ENCODE measurements around the gene PRR12.
A peak's percentile ranks its signal among the peaks of the same experiment; 100 is the strongest.

Gene PRR12

GRCh38 chr19:49570138-49570856 is 20.7 kb upstream of the PRR12 start:
- CTCF ChIA-PET, result interaction anchor here (0.5 to 6.2 kb wide), 57 partner anchors 9 to 818 kb away, joined by 3 to 168 read pairs (median 5); partner anchors contain the start of genes ALDH16A1, FLT3LG, NOSIP and PRRG2
- no peaks in the 10 kb centered on the region for H3K9me3 ChIP-seq (ENCODE audit: control insufficient read depth, insufficient read depth, low read depth, low read length)
- peaks cover 0 to 20% of the 10 kb centered on the region in 2 experiments; a peak in 2 of 3 replicates for H3K36me3 ChIP-seq (ENCODE audit: control insufficient read depth in 2 of 2, insufficient read depth in 1 of 2, low read length in 2 of 2)
- no peak overlapping the region for H3K27ac ChIP-seq (ENCODE audit: extremely low read depth, low read depth, low read length)
- POLR2A ChIA-PET, result interaction anchor here (0.6 to 3.6 kb wide), 12 partner anchors 9 to 119 kb away, joined by 3 to 45 read pairs (median 4); partner anchors contain the start of genes ALDH16A1, NOSIP, PIH1D1 and RPS11
- H3K4me1 ChIP-seq (ENCODE audit: control insufficient read depth, insufficient read depth, low read length), result peaks cover 19% of the 10 kb centered on the region
- H3K4me3 ChIP-seq (ENCODE audit: low read depth, low read length), result no peak overlapping the region
- TF ChIP-seq EGR2 (tag by site-specific recombination; IDR thresholded peaks at IDR 0.05; ENCODE audit: low read depth), result no peak
- peak; percentile 6; the same call in 1 of the 2 replicates for TF ChIP-seq GLIS1 (tag by site-specific recombination; IDR thresholded peaks at IDR 0.05)
- TF ChIP-seq ZNF211 (tag by site-specific recombination; IDR thresholded peaks at IDR 0.05; ENCODE audit: low read depth), result no peak
- peak; percentile 92 for TF ChIP-seq CTCF (tag by site-specific recombination; IDR thresholded peaks at IDR 0.05)
- TF ChIP-seq ZNF37A (tag by site-specific recombination; IDR thresholded peaks at IDR 0.05), result no peak
- no peak for TF ChIP-seq ZFHX2 (tag by site-specific recombination; conservative IDR thresholded peaks at IDR 0.05)
- no peak for TF ChIP-seq ZFP37 (tag by site-specific recombination; IDR thresholded peaks at IDR 0.05)
- TF ChIP-seq ZNF114 (tag by site-specific recombination; IDR thresholded peaks at IDR 0.05), result no peak
- TF ChIP-seq KLF8 (tag by site-specific recombination; IDR thresholded peaks at IDR 0.05), result peak; percentile 59; the same call in 1 of the 2 replicates
- TF ChIP-seq ZNF501 (tag by site-specific recombination; IDR thresholded peaks at IDR 0.05), result 0 out of 2 replicates have a peak, but pooled peaks have one; percentile 24
- no peak for TF ChIP-seq ZNF629 (tag by site-specific recombination; IDR thresholded peaks at IDR 0.05)
- peak; percentile 89 for TF ChIP-seq SCRT2 (tag by site-specific recombination; IDR thresholded peaks at IDR 0.05)
- peak; percentile 52; the same call in 1 of the 2 replicates for TF ChIP-seq ZFP69B (tag by site-specific recombination; IDR thresholded peaks at IDR 0.05)
- TF ChIP-seq ZEB2 (tag by site-specific recombination; IDR thresholded peaks at IDR 0.05), result peak; percentile 41; the same call in 1 of the 2 replicates
- no peak for TF ChIP-seq ZBTB11 (tag by site-specific recombination; conservative IDR thresholded peaks at IDR 0.05; ENCODE audit: low read depth)
- TF ChIP-seq ZNF654 (tag by site-specific recombination; IDR thresholded peaks at IDR 0.05; ENCODE audit: low read depth), result peak; percentile 97
- TF ChIP-seq ZNF777 (tag by site-specific recombination; IDR thresholded peaks at IDR 0.05; ENCODE audit: borderline replicate concordance), result no peak
- no peak for TF ChIP-seq ZNF658 (tag by site-specific recombination; IDR thresholded peaks at IDR 0.05)
- peak; percentile 95 for TF ChIP-seq ZNF660 (tag by site-specific recombination; IDR thresholded peaks at IDR 0.05)
- no peak for TF ChIP-seq ZNF175 (tag by site-specific recombination; IDR thresholded peaks at IDR 0.05)
- TF ChIP-seq ZNF560 (tag by site-specific recombination; IDR thresholded peaks at IDR 0.05; ENCODE audit: borderline replicate concordance), result no peak
- TF ChIP-seq ZNF692 (tag by site-specific recombination; IDR thresholded peaks at IDR 0.05), result peak; percentile 53
- TF ChIP-seq GLI2 (tag by site-specific recombination; IDR thresholded peaks at IDR 0.05; ENCODE audit: borderline replicate concordance, low read depth), result no peak
- TF ChIP-seq ZNF140 (tag by site-specific recombination; IDR thresholded peaks at IDR 0.05), result no peak
- no peak for TF ChIP-seq ZNF449 (tag by site-specific recombination; IDR thresholded peaks at IDR 0.05)
- no peak for TF ChIP-seq ZNF791 (tag by site-specific recombination; IDR thresholded peaks at IDR 0.05)

All from HEK293 (cell line).